Measurements from ENCODE around the gene SH3RF3.

SH3RF3 gene

DNA sequence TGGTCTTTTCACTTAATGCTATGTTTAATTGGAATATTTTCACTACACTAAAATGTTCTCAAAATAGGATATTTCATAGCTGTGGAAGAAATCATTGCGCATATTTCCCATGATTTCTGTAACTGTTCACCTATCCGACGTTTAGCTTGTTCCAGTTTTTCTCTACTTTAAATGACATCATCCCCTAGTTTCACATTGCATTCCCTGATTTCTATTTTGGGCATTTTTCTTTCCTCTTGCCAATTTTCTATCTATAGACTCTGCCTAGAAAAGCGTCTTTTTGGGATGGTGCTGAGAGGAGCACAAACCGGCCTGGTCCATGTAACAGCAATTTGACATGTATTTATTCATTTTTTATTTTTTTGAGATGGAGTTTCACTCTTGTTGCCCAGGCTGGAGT, 163.4 kb downstream of the SH3RF3 start:
- DNase-seq, result no peak

DNA sequence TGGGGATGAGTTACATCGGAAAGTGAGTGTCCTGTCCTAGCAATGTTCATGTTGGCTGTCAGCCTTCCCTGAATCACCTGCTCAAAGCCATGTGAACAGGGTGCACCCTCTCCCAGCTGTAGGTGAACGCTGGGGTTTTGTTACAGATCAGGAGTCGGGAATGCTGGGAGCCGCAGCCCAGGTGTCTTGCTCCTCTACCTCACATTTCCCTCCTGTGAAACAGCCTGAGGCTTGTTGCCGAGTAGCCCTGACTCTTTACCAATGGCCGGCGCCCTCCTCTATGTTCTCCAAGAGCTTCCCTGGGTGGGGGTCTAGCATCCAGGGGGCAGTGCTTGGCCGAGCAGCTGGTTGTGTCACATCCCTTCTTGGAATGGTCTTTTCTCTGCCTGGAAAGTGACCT, 164.7 kb downstream of the SH3RF3 start:
- DNase-seq, result no peak

DNA sequence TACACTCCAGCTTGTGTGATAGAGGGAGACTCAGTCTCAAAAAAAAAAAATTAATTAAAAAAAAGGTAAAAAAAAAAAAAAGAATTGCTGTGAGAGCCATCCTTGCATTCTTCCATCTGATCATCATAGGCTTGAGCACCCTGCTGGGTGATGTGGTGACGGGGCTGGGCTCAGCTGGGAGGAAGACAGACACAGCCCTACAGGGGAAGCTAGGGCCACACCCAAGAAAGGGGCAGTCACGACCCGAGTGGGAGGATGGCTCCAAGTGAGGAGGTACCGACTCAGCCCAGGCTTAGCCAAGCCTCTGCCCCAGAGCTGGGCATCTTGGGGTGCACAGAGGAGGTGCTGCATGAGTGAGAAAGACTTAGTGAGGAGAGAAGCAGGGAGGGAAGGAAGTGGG, 165.5 kb downstream of the SH3RF3 start:
- DNase-seq, result no peak

DNA sequence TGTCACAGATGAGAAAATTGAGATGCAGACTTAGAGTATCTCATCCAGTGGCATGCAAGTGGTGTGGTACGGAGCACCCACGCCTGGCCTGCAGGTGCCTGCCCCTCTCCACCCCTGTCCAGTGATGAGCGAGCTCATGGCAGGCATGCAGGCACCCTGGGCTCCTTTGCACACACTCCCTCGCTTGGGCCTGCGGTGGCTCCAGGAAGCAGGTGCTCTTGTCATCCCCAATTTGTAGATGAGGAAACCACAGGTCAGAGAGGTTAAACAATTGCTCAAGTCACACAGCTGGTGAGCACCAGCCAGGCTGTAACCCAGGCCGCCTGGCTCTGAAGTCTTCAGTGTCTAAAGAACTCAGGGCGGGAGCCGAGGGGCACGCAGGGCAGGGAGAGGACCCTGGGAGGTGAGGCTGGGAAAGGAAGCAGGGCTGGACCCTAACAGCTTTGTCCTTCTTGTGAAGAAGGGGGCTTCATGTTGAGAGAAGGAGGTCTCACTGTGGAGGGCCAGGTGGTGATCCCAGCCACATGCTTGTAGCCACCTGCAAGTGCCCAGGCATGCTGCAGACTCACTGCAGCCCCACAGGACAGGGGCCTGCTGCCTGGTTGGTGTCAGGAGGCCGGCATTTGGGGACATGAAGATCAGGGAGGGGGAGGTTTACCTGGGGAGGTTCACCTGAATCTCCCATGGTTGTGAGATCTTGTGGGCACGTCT, 166.2 kb downstream of the SH3RF3 start:
- no peak for DNase-seq

DNA sequence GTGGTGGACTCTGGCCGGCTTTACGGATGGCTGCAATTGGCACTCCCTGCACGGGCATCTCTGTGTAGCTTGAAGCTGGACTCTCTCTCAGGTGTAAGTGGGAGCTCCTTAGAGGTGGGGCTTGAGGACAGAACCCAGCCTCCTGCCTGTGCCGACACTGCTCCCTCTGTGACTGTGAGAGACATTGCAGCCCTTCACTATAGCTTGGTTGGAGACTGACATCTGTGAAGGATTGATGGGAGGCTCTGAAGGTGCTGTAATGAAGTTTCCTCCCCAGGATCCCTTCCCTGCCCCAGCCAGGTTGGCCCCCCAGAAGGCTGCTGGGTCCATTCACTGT, 166.7 kb downstream of the SH3RF3 start:
- DNase-seq, result no peak

DNA sequence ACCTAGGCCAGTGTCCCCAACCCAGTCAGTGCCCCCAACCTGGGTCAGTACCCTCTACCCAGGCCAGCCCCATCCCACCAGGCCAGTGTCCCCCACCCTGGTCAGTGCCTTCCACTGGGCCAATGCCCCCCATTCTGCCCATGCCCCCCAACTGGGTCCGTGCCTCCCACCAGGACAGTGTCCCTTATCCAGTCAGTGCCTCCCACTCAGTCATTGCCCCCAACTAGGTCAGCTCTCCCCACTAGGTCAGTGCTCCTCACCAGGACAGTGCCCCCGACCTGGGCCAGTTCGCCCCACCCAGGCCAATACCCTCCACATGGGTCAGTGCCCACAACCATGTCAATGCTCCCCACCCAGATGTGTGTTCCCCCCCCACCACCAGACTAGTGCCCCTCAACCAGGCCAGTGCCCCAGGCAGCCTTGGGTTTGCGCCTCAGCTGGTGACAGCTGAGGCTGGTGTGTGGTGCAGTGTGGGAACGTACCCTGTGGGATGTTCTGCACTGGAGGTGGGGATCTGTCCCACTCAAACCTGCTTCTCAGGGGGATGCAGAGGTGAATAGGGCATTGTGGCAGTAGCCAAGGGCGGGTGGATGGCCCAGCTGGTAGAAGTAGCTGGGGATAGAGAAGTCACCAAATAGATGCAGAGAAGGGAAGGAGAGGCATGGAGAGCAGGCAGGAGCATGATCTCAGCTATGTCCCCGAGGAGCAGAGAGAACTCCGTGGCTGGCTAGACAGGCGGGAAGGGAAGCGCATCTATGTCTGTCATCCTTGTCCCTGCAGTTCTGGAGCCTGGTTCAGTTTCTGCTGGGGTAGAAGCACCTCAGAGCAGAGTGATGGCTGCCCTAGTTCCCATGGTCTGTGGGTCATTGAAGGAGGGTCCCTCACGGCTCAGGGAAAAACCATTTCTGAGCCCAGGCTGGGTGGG, 168.8 kb downstream of the SH3RF3 start:
- no peak for DNase-seq

DNA sequence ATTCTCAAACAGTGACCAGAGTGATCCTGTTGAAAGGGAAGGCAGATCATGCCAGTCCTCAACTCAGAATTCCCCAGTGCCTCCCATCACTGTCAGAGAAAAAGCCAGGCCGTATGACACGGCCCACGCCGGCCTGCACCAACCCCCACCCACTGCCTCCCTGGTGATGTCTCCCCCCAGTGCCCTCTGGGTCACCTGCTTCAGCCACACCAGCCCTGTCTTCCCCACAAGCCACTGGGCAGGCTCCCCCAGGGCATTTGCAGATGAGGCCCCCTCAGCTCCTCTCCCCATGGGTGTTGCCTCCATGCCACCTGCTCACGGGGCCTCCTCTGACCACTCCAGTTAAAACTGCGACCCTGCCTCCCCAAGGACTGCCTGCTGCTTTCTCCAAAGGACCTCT, 169.8 kb downstream of the SH3RF3 start:
- DNase-seq, result no peak

DNA sequence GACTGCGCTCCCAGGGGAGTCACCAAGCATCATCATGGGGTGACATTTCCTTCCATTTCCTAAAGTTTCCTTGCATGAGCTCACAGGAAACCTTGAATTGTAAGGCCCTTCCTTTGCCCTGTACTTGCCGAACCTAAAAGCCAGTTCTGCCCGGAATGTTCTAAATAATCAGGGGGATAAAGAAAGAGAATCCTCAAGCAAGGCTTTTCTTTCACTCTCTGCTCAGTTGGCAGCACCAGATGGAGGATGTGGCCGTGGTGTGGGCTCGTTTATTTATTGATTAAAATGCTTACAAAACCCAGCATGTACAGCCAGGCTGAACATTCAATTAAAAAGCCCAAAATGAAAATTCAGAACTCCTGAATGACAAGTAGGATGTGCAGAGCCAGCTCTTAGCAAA, 170.5 kb downstream of the SH3RF3 start:
- no peak for DNase-seq

DNA sequence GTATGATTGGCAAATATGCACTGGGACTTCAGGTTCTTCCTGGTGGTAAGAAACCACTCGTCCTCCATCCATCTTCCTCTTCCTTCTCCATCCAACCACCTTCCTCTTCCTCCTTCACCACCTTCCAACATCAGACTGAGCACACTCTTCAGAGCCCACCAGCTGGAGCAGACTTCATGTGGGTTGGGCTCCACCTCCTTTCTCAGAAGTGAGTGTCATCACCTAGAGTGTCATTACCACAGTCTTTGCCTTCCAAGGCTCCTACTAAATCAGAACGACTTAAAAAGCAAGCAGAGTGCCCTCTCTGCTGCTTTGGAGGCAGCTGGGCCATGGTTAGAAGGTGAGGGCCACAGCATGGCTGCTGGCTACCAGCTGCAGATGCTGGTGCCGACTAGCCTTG, 171.6 kb downstream of the SH3RF3 start:
- no peak for DNase-seq

DNA sequence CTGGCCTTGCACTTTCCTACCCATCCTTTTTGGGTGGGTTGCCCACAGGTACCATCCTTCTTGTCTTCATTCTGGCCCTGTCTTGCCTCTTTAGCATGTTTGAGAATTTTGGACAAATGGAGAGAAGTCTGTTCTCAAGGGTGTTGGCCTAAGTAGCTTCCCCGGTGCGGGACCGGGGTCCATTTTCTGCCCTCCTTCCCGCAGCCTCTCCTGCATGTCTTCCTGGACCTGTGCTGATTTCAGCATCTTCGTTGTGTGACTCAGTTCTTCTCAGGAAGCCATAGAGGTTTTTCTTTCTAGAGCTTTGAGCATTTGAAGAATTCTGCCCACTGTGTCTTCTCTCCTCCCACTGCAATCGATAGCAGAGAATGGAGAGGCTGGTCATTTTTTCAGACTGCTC, 172.7 kb downstream of the SH3RF3 start:
- DNase-seq, result no peak

DNA sequence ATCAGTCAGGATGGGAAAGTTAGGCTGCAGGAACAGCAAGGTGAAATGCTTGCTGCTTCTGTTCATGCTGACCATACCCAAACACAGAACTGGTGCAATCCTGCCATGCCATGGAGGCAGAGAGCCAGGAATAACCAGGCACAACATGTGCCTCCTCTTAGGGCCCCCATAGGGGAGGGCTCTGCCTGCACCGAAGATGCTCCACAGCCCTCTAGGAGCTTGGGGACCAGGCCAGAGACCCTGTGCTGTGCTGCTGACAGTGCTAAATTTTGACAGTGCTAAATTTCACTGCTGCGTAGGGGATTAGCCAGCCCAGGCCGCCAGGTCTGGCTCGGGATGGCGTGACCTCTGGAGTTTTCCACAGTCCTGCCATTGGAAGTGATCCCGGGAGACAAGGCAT, 173.3 kb downstream of the SH3RF3 start:
- no peak for DNase-seq

DNA sequence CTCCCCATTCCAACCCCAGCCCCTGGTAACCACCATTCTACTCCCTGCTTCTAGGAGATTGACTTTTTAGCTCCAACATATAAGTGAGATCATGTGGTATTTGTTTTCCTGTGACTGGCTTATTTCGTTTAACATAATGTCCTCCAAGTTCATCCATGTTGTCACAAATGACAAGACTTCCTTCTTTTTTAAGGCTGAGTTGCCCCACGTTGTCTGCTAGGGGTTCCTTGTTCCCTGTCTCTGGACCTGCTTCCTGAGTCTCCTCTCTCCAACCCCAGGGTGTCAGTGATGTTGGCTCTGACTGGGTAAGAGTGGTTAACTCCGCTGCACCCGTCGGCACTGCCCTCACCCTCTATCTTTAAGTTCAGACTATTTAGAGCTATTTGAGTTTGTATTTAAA, 175.2 kb downstream of the SH3RF3 start:
- no peak for DNase-seq

DNA sequence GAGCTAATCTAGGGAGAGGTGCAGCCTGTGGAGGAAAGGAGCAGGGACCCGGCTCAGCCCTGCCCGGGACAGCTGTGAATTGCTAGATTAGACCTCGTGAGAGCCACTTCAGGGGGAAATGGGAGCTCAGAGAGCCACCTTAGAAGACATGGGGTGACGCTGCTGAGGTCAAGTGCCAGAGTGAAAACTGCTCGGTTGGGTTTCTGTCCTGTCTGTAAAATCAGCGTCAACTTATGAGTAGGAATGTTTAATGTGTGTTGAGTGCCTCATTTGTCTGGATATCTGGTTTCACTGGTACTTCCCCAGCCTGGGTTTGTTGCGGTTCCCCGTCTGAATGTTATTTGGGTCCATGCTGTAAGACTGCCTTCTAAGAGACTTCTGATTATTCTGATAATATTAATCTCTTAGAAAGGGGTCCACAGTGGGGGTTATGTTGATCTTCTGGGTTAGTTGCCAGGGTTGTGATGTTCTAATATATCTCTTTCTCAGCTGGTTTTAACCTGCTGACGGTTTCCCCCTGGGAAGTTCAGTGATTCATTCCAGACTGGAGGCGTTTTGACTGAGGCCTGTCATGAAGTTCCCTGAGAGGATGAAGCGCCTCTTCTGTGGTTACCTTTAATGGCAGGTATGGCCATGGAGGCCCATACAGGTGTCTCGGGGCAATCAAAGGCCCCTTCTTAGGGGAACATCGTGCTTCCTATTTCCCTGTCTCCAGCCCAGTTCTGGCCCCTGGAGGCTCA, 175.9 kb downstream of the SH3RF3 start:
- DNase-seq, result no peak

DNA sequence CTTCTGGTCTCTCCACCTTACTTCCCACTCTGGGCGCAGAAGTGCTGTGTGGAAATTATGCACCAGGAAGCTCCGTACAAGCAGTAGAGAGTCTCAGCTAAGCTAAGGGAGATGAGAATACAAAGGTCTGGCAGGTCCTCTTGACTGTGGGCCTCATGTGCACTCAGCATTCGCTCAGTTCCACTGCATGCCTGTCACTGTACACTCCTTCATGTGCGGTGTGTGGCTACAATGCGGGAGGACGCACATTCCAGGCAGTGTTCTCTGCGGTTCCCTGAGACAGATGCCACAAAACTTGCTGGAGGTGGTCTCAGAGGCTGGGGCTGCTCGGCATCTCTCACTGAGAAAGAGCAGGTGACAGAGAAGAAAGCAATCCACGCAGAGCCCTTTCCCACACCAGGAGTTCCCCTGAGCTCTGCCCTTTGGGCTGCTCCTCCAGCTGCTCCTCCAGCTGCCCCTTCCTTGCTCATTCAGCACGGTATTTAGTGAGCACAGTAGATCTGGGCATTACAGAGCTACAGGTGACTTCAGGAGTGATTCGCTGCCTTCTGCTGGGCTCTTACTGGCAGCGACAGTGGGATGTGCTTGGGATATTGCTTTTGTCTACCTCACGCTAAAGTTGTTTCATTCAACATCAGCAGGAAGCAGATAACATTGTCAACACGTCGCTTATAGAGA, 176.6 kb downstream of the SH3RF3 start:
- DNase-seq, result no peak

DNA sequence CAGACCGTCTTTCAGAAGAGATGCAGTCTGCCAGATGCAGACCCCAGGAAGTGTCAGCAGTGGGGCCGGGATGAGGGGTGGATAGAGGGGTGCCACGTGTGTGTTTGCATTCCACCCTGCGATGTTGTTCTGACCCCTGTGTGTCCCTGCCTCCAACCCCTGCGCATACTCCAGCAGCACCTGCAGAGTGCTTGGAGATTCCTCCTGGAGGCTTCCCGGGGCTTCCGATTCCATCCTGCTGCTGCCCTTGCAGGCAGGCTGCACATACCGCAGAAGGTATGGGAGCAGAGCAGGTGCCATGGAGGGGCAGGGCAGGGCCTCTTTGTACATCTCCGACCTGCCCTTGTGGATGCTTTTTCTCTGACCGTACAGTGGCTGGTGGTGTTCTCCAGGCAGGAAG, 177.2 kb downstream of the SH3RF3 start:
- no peak for DNase-seq

DNA sequence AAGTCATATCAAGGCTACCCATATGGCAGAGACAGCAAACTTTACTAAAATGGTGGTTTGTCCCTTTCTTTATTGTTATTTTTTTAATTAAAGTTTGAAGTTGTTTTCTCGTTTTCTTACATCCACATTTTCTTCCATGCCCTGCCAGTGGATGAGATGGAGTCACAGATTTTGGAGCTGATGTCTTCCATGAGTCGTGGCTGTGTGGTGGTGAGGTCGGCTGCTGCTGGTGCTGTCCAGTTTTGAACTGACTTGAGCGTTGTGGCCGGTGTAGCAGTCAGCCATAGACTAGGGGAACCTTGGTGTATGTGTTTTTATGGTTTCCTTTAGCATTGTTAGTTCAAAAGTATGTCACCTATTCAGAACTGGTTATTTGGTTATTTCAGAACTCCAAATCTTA, 182.8 kb downstream of the SH3RF3 start:
- no peak for DNase-seq

DNA sequence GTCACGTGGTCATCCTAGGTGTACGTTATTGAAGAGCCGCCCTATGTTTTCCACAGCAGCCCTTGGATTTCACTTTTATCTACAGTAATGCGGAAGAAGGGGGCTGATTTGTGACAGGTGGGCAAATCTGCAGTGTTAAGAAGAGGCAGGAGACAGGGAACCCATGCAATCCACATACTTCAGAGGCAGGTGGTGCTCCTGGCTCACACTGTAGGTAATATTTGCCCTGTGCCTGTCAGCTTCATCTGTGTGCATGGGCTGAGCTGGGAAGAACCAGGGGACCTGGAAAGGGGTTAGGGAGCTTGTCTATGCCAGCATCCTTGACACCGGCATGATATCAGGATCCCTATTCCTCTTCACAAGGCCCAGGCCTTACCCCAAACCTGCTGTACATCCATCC, 183.9 kb downstream of the SH3RF3 start:
- no peak for DNase-seq

DNA sequence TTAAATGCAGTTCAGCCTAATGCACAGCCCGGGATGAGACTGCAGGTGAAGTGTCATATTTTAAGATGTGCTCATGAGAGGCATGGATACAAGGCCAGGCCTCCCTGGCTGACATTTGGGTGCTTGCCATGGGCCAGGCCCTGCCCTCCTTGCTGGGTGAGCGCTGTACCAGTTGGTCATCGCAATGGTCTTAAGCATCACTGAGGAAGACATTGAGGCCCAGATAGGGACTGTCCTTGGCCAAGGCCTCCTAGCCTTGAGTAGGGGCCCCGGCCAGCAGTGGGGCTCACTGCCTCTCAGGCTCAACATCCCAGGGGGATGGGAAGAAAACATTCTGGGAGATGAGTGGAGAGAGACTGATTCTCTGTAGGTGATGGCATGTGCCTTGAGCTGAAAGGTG, 184.3 kb downstream of the SH3RF3 start:
- no peak for DNase-seq

DNA sequence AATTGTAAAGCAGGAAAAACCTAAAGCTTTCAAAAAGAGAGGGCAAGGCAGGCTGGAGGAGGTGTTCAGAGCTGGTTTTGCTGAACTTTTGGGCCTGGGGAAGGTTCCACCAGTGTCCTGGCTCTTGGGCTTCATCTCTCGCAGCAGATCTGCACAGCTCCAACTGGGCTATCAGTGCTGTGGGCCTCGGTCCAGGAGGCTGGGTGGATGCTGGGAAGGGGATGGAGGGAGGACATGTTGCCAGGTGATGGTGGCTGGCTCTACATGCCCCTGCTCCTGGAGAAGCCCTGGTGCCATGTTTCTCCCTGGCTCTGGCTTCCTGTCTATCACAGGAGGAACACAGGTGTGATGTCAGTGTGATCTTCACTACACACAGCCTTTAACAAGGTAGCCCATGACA, 187.1 kb downstream of the SH3RF3 start:
- DNase-seq, result no peak

DNA sequence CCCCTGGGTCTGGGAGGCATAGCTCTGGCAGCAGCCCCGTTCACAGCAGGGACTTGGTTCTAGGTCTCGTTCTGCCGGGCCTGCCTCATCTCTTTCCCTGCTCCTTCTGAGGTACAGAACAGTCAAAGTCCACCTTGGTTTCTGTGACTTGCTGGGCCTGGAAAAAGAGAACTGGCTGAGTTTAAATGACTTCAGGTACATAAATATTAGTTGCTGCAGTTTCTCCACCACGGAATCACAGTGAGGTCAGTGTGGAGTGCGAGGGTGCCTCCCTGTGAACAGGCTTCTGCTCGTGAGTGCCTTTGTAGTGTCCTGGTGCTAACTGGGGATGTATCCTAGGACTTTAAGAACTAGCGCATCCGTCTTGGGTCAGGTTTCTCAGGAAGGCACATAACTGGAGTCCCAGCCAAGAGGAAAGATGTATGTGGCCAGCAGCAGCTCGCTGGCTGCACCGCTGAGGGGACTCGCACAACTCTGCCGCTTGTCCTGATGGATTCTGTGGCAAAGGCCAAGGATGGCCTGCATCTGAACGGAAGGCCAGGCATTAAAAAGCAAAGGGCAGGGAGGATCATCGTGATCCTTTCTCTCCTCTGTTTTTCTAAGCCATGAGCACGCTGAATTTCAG, 188.6 kb downstream of the SH3RF3 start:
- DNase-seq, result no peak

DNA sequence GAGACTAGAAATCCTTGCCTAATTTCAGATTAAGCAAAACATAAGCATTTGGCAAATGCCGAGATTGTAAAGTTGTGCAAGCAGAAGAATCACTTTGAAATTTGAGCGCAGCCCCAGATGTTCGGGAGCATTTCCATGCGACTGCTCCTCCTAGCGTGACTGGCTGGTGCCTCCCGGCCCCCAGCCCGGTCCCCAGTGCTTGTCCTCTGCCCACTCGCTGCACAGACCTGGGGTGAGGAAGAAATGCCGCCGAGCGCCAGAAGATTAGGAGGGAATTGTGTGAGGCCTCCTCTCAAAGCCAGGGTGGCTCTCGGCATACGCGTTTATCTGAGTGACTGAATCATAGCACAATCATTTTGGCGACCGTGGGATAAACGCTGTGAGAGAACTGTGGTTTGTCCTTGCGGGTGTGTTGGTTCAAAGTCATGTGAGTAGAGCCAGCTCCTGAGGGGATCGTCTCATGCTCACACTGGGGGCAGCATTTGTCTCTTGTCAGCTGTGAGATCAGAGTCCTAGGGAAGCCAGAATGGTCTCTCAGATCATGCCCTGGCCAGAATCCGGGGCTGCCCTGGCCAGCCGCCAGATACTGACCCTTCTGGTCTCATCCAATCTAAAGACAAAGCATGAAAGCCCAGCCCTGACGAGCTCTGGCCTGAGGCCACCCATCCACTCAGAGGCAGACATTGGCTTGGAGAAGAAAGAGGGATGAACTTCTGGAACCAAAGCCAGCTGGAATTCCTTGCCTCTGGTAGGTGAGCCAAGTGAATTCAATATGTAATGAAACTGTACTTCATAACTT, 189.3 kb downstream of the SH3RF3 start:
- DNase-seq, result no peak

DNA sequence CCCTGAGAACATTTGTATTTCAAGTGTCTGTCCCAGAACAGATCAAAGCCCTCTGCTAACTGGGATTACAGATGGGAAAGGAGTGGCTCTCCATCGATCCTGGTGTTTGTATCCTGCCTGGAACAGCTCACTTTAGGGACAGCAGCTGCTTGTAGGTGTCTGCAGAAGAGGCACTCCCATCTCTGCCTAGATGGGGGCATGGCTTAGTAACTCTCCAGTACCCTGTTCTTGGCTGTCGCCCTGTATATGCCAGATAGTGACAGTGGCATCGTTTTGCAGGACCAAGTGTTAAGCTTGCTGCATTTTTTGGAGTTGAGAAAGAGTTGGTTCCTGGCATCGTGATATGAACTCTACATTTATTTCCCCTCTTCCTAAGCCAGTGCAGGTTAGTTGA, 189.9 kb downstream of the SH3RF3 start:
- no peak for DNase-seq
